DMS53 treated with DMSO at 0.1 percent for 48 hours (cell line): ENCODE measurements around the gene EXOC6B.

Source experiments
- DNase-seq: peaks from one replicate; lab custom pipeline; 2025; ENCODE audit not compliant: unreplicated experiment; lab: John Stamatoyannopoulos, UW

The EXOC6B gene

DNA sequence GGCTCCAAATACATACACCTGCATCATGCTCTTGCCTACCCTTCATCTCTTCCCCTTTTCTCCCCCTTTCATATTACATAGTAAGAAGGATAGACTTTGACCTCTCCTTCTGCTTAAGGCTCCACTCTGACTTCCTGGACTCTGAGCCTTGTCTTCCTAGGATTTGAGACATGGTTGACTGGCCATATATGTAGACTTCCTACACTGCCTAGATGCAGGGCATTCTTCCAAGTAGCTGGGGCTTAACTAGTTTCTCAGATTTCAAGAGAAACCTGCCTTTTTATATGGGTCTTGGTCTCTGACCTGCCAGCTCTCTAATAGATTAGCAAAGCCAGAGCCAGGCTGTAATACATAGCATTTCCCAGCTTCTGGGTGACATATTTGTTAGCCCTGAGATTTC is 642.8 kb downstream of the EXOC6B start:
- no peak for DNase-seq

DNA sequence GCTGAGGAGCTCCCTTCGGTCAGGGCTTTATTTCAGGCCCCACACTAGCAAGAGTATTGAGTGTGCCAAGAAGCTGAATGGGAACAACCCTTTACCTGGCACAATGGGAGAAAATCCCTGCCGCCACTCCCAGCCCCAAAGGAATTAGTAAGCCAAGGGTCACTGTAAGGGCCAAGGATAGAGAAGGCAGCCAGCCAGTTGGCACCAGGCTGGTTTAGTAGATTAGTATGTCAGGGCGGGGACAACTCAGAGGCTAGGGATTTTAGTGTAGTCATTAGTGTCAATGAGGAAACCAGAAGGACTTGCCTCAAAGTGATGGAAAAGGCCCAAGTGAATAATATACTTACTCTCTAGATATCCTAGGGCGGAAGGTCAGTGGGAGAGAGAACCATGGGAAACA is 643.3 kb downstream of the EXOC6B start:
- no peak for DNase-seq

DNA sequence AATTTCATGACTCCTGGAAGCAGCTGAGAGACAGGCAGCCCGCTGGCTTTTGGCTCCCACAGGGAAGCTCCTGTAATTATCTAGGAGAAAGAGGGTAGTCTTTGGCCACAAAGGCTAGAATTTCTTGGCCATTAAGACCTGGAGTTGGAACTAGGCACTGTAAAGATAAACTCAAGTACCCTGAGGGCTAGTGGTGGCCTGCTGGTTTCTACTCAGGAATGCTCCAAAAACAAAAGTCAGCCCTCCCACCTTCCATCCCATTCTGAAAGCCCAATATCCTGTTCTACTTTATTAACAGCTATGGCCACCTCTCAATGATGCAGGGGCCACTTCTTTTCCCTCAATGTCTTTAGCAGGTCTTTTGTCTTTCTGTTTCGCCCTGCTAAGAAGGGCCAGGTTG is 644.2 kb downstream of the EXOC6B start:
- no peak for DNase-seq

DNA sequence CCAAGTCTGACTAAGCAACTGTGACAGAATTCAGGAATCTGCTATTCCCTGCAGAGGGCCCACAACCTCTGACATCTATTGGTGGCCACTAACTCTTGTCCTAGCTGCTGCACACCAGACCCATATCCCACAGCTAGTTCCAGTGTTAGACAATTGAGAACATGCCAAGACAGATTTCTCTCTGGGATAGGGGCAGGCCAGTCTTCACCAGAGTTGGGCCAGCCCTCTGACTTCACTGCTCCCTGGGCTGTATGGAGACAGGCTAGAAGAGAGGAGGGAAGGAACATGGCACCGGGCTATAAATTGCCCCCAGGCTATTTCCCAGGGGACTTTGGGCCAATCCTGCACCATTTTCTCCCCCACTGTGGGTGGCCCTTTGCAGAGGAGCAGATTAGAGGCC is 645.5 kb downstream of the EXOC6B start:
- DNase-seq, result no peak

DNA sequence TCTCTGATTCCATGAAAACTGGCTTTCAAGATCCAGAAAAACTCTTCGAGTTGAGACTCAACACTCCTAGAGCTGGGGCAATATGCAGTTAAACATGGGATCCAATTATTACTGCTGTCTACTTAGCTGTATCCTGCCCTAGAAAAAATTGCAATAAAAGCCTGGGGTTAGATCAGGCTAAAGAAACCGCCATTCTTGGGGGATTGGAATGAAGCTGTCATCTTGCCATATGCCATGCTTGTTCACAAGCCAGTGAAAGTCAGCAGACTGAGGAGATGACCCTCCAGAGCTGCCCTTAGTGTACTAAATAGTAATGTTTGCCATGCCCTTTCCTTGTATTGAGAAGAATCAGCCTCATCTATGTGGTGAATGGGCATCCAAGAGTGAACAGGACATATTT is 647.3 kb downstream of the EXOC6B start:
- no peak for DNase-seq

DNA sequence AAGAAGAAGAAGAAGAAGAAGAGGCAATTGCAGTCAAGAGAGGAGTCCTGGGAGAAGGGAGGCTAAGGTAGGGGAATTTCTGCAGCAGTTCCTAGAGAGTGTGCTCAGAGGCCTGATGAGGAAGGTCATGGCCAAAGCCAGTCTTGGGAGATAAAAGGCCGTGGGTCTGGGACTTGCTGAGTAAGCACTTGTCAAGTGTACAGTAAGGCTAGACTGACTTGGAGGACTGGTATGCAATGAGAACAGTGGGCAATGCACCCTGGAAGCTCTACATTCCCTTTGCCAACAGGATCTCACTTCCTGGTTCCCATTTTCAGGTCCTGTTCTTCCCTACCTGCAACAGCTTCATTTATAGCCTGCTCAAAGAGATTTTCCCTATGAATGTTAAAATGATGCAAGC is 649.6 kb downstream of the EXOC6B start:
- no peak for DNase-seq

DNA sequence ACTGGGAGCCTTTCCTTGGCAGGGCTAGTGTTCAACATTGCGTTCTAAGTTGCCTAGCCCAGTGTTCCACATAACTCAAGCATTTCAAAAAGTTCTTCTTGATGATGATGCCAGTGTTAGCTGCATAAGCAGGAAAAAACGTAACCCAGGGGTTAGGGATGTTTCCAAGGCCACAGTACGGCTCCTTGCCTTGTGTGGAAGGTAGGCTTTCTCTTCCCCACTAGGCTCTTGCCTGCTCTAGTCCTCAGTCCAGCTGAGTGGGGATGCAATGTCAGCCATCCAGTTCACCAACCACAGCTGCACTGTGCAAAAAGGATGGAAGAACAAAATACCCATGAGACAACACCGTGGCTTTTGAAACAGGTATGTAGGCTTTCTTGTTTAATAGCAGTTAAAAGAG is 650.2 kb downstream of the EXOC6B start:
- DNase-seq, result no peak

DNA sequence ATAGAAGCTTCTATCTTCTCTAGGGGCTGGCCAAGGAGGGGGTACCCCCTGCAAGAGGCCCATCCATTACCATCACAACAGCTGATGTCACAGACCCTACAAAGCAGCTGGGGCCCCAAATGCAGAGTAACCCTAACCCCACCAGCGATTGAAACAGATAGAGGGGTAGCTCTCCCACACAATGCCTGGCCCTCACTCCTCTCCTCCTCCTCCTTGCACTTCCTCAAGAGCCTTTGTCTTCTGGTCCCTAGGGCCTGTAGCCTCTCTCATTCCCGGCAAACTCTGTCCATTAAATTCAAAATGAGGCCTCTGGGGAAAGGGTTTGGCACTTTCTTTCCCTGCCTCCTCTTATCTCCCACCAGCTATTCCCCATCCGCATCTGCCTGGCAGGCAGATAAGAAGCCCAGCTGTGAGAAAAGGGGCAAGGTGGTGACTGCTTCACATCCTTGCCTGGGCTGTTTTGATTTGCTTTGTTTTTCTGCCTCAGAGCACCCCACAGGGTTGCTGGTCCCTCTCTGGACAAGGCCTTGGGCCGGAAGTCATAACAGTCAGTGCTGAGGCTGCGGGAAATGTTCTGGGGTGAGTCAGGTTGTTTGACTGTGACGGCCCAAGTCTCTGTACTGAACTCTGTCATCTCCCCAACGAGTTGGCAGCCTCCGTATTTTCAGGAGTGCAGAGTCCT is 652.1 kb downstream of the EXOC6B start:
- DNase-seq, result no peak

DNA sequence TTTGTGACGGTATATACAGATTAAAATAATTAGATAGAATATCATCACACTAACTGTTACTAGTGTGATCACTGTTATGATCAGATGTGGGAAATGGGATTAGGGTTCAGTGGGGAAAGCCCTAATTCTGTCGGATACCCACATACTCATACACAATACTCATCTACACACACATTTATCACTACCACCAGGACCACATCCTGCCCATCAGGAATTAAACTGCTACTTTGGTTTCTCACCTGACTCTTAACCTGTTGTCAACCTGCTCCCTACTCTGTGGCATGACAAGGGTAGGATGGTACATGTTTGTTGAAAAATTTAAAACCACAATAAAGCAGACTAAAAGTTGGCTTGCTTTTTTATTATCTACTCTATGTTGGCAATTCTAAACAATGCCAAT is 653.4 kb downstream of the EXOC6B start:
- DNase-seq, result no peak

DNA sequence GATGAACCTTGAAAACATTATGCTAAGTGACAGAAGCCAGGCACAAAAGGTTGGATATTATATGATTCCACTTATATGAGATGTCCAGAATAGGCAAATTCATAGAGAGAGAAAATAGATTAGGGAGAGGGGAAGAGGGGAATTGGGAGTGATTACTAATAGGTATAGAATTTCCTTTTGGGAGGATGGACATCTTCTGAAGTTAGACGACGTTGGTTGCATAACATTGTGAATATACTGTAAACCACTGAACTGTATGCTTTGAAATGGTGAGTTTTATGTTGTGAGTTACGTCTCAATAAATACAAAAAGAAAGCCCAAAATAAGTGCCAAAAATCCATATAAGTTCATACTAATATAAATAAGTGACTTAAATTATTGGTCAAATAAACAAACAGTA is 659.6 kb downstream of the EXOC6B start:
- DNase-seq, result no peak

DNA sequence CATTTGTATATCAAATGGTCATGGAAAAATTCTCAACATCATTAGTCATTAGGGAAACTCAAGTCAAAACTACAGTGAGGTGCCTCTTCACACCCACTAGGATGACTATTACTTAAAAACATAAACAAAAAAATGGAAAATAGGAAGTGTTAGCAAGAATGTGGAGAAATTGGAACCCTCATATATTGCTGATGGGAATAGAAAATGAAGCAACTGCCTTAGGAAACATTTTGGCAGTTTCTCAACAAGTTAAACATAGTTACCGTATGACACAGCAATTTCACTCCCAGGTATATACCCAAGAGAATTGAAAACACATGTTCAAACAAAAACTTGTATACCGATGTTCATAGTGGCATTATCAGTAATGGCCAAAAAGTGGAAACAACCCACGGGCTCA is 660.0 kb downstream of the EXOC6B start:
- no peak for DNase-seq

DNA sequence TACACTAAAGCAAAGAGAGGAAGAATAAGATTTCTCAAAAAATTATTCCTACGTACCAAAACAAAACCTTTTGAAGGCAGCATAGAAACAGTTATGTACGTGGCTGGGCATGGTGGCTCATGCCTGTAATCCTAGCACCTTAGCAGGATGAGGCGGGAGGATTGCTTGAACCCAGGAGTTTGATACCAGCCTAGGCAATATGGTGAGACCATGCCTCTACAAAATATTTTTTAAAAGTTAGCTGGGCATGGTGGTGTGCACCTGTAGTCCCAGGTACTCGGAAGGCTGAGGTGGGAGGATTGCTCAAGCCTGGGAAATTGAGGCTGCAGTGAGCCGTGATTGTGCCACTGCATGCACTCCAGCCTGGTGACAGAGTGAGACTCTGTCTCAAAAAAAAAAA is 663.3 kb downstream of the EXOC6B start:
- DNase-seq, result no peak

DNA sequence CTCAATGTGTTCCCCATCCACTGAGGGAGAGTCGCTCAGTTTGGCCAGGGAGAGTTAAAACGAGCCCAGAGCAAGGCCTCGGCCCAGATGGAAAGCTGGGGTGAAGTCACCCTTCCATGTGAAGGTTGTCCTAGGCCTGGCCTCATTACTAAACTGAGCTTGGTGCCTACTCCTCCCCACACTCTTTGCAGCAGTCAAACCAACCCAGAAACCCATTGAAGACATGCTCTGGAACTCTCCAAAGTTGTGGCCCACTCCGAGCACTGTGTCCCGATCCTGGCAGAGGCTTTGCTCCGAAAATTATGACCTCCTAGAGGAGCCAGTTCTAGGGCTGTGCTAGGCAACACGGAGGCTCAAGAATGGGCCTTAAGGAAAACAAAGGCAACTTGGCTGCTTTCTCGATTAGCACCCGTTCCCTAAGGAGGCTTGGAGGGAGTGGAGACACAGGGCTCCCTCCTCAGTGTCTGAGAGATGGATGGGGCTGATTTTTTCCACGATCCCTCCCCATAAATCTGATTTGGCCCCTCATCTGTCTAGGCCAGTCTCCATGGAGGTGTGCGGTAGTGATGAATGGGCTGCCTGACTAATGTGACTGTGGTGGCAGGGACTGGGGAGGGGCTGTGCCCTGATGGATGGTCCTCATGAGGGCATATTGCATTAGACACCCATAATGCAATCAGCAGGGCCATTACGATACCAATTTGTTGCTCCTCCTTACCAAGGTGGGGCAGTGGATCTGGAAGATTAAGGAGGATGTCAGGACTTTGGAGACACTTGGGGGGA is 666.4 kb downstream of the EXOC6B start:
- no peak for DNase-seq

DNA sequence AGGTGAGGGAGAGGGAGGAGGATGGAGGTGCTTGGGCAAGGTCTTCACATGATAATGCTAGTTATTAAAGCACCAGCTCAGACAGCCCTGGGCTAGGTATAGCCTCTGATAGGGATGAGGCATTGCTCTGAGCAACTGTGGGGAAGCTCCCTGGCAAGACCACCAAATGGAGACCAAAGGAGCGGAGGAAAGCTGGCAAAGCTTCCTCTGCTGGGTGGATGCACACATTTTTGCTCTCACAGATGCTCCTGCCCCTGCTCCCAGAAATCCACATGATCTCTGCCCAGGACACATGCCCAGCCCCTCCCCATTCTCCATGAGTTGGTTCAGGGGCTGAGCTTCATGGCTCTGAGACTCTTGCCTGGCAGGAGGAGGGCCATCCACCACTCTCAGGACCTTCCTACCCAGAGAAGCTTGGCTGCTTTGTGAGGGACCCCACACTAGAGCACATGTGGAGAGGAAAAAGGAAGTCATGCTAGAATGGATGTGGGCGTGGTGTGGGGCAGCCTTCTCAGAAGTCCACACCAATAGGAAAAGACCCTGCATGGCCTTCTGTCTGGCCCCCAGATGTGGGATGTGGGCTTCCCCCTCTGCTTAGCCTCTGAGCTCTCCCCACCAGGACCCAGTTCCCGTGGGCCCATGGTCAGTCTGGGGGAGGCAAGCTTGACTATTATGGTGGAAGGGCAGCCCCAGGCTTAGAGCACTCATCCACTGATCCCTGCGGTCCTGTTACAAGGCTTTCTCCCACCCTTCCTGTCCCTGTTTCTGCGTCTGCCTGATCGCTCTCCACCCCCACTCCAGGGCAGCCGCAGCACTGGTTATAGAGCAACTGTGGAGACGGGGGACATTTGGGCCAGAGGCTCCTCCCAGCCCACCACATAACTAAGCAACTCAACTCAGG is 667.7 kb downstream of the EXOC6B start:
- no peak for DNase-seq

DNA sequence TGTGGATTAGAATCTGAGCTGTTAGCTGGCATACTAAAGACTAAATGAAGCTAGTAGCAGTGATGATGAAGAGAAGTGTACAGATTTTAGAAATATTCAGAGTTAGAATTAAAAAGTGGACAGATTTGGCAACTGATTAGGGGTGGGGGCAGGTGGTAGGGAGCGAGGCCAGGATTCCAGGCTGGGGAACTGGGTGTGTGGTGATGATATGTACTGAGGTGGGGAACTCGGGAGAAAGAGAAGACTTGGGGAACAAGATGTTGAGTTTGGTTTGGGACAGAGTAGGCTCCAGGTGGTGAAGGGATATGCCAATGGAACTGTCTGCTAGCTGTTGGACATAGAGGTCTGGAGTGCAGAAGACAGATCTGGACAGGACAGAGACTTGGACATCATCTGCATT is 669.0 kb downstream of the EXOC6B start:
- DNase-seq, result no peak

DNA sequence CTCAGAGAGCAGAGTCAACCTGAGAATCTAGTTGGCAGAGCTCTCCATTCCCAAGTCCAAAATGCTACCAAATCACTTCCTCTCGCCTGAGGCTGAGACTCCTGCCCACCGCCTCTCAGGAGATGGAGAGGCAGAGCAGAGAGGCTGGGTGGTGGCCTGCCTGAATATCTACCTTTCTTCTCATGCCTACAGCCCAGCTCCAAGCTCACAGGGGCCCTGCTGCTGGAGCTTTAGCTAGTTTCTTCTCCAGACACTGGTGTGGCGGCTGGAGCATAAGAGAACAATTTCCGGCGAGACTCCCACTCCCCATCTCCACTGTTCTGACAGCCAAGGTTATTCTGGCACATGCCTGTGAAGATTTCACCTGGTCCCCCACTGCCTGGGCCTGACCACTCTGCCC is 670.1 kb downstream of the EXOC6B start:
- no peak for DNase-seq

DNA sequence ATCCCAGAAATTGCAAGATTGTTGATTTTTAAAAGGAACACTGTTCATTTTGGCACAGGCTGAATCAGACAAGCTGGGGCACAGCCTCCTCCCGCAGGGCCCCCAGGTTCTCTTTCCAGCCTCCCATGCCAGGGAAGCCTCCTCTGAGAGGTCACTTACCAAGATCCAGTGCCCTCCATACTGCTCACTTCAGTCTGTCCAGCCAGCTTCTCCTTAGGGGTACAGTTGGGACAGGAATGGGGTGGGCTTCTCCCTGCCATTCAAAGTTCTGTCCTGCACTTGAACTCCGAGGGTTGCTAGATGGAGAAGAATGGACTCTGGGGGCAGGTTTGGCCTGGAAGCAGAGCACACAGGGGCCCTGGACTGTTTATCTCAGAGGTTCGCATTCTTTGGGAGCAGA is 670.7 kb downstream of the EXOC6B start:
- DNase-seq, result no peak

DNA sequence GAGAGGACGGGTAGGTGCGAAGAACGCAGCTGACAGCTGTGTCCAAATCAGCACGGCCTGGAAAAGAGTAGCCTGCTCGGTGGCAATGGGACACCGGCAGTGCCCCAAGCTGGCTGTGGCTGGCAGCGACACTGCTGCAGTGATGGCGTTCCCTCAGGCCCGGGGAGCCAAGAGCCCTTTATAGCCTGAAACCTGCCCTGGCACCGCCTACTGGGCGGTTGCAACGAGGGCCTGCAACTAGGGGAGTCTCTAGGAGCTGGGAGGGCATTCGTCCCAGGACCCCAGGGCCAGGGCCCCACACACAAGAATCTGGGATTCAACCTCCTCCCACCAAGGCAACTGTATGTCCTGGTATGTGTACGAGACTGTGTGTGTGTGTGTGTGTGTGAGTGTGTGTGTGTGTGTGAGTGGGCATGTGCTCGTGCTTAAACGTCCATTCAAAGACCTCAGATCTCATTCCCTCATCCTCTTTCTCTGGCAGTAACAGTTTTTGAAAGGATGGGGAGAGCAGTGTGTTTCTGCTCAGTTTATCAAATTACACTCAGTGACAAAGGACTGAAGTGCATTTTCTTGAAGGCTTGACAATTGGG is 671.4 kb downstream of the EXOC6B start:
- no peak for DNase-seq

DNA sequence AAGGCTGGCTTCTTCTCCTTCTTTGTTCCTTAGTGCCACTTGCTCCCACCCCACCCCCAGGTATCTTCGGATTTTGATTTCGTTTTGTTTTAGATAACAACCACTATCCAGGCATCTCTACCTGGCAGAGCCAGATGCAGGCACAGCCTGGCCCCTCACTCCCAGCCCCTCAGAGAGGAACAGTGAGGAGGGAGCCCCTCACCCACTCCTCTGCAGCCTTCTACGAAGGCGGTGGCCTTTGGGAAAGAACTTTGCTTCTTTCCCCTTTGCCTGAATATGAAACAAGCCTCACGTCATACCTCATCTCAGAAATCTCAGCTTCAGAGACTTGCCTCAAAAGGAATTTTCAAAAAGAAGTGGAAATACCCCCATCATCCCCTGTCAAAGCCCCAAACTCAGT is 671.9 kb downstream of the EXOC6B start:
- DNase-seq, result no peak

DNA sequence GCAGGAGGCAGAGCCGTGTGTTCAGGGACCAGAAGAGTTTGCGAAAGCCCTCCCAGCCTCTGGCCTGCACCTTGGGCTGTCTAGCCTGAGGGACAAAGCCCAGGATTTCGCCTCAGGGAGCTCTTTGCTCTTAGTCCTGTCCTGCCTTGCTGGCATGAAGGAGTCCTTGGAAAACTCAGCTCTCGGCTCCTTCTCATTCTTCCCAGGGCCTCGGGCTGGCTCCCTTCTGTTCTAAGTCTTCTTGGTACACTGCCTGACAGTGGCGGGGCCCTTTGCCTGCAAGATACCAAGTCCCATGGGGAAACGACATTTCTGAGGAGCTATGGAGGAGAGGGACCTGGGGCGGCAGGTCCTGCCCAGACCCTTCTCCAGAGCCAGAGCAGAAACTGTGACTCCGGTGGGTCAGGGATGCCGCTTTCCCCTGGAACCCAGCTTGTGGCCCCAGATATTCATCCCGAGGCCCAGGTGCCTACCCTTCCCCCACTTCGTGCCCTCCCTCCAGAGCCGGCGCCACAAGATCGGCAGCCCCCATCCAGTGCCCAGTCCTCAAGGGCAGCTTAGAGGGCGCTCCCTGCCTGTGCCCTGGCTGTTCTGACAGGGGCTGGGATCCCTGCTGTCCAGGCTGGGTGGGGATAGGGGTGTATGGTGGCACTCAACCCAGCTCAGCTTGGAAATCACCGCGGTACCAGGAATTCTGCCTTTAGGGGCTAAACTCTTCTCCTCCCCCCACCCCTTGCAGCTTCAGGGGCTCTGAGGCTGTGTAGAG is 672.6 kb downstream of the EXOC6B start:
- DNase-seq, result no peak

DNA sequence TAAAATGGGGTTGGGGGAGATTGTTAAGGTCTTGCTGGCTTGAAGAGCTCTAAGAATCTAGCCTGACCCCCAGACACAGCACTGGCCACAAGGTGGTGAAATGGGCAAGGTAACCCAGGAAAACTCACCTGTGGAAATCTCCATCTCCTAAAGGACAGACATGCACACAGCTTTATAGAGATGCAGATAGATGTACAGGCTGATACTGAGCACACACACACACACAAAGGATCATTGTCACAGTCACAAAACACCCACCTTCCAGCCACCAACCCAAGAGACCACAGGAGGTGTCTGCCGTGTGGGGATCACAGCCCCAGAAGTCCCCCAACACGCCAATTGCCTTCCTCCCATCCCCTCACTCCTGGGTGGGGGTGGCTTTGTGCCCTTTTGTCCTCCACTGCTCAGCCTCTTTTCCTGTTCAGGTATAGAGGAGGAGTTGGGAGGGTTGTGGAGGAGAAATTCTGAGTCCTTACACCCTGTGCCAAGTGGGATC is 674.9 kb downstream of the EXOC6B start:
- DNase-seq, result no peak
